GM18870 (cell line): ENCODE measurements around the gene BAZ2B.

Source experiments
- ATAC-seq: cut with Tn5 transposase; IDR thresholded peaks from one replicate; pipeline ENCODE4 v1.9.1; 2021; ENCODE audit warnings: moderate library complexity; ENCODE audit not compliant: unreplicated experiment

Gene BAZ2B

GRCh38 chr2:159462961-159463360, 153.4 kb downstream of the BAZ2B start:
- ATAC-seq: no peak

- no peak for ATAC-seq
Measured at GRCh38 chr2:159462201-159462785, 154.1 kb downstream of the BAZ2B start.

- no peak for ATAC-seq
Measured at GRCh38 chr2:159461076-159461475, 155.3 kb downstream of the BAZ2B start.

GRCh38 chr2:159460227-159460626, 156.1 kb downstream of the BAZ2B start:
- ATAC-seq: no peak

GRCh38 chr2:159459279-159459678, 157.1 kb downstream of the BAZ2B start:
- no peak for ATAC-seq

- no peak for ATAC-seq
Measured at GRCh38 chr2:159457589-159457988, 158.8 kb downstream of the BAZ2B start.

GRCh38 chr2:159456500-159457426, 159.6 kb downstream of the BAZ2B start:
- peak; percentile 64 for ATAC-seq

- no peak for ATAC-seq
Measured at GRCh38 chr2:159455330-159455918, 160.9 kb downstream of the BAZ2B start.

GRCh38 chr2:159454185-159454584, 162.2 kb downstream of the BAZ2B start:
- ATAC-seq: no peak

GRCh38 chr2:159450180-159450579, 166.2 kb downstream of the BAZ2B start:
- no peak for ATAC-seq

GRCh38 chr2:159449504-159450124, 166.7 kb downstream of the BAZ2B start:
- ATAC-seq: no peak

- ATAC-seq: no peak
Measured at GRCh38 chr2:159446817-159447216, 169.5 kb downstream of the BAZ2B start.

GRCh38 chr2:159446201-159446600, 170.1 kb downstream of the BAZ2B start:
- no peak for ATAC-seq

- no peak for ATAC-seq
Measured at GRCh38 chr2:159445307-159445706, 171.0 kb downstream of the BAZ2B start.

GRCh38 chr2:159444754-159445153, 171.6 kb downstream of the BAZ2B start:
- no peak for ATAC-seq

GRCh38 chr2:159442159-159442852, 174.0 kb downstream of the BAZ2B start:
- ATAC-seq: no peak

- ATAC-seq: no peak
Measured at GRCh38 chr2:159441182-159441581, 175.2 kb downstream of the BAZ2B start.

GRCh38 chr2:159439421-159439820, 176.9 kb downstream of the BAZ2B start:
- ATAC-seq: no peak

GRCh38 chr2:159438720-159439353, 177.5 kb downstream of the BAZ2B start:
- ATAC-seq: no peak

- no peak for ATAC-seq
Measured at GRCh38 chr2:159438284-159438683, 178.1 kb downstream of the BAZ2B start.
